CD14-positive monocyte (primary cell): ENCODE data around the gene LRP10. TPM values are rescaled to one million over a fixed set of nuclear protein-coding genes. Genes with fewer than 3 reads are reported as not detected.

ENCODE experiments used
- DNase-seq, 3 donors: peaks; one replicate each; pipeline ENCODE4 v3.0.0-alpha.2; 2011 to 2022
- H2AFZ ChIP-seq: 2 replicates; pipeline ENCODE4 v1.6.0; 2012; ENCODE audit warnings: mild to moderate bottlenecking, low read depth, low read length, inconsistent platforms; ENCODE audit not compliant: insufficient read depth, poor library complexity, severe bottlenecking
- H3K27ac ChIP-seq, 2 donors: 1 replicate in 1 of 2; 2 replicates in 1 of 2; pipeline ENCODE4 v1.5.1; 2012 to 2013; ENCODE audit warnings: low read length in 2 of 2, control low read depth in 1 of 2, inconsistent platforms in 1 of 2, low read depth in 1 of 2, mild to moderate bottlenecking in 1 of 2
- H3K27me3 ChIP-seq, 2 donors: one replicate each; pipeline versions ENCODE4 v1.6.0 to v1.6.1; 2011 to 2013; ENCODE audit warnings: low read length in 2 of 2; ENCODE audit not compliant: control insufficient read depth in 2 of 2, insufficient read depth in 2 of 2
- H3K36me3 ChIP-seq, 2 donors: replicated peaks in 1 of 2; 1 replicate in 1 of 2; 2 replicates in 1 of 2; pipeline versions ENCODE4 v1.5.1 to v1.6.1; 2012 to 2013; ENCODE audit warnings: low read length in 2 of 2, control low read depth in 1 of 2, inconsistent platforms in 1 of 2, mild to moderate bottlenecking in 1 of 2; ENCODE audit not compliant: insufficient read depth in 2 of 2, control insufficient read depth in 1 of 2
- H3K4me1 ChIP-seq, 2 donors: 1 replicate in 1 of 2; 2 replicates in 1 of 2; pipeline versions ENCODE4 v1.5.1 to v1.6.1; 2012 to 2013; ENCODE audit warnings: low read length in 2 of 2, control low read depth in 1 of 2, inconsistent platforms in 1 of 2, mild to moderate bottlenecking in 1 of 2, moderate library complexity in 1 of 2; ENCODE audit not compliant: insufficient read depth in 2 of 2, control insufficient read depth in 1 of 2
- H3K4me2 ChIP-seq: replicated peaks from 2 replicates; pipeline ENCODE3; 2012; ENCODE audit warnings: low read length, moderate library complexity, mild to moderate bottlenecking; ENCODE audit not compliant: poor library complexity, severe bottlenecking; ENCODE audit errors: extremely low read depth
- H3K4me3 ChIP-seq, 3 experiments: fragments of 200-600 bp in 1 of 3; sonication (generic) in 1 of 3; replicated peaks in 1 of 3; 1 replicate in 2 of 3; 2 replicates in 1 of 3; pipeline ENCODE4 v1.5.1; 2011 to 2013; ENCODE audit warnings: low read length in 3 of 3, mild to moderate bottlenecking in 3 of 3, control low read depth in 2 of 3, low read depth in 2 of 3, inconsistent platforms in 1 of 3, moderate library complexity in 1 of 3
- H3K79me2 ChIP-seq: 2 replicates; pipeline ENCODE4 v1.6.0; 2012; ENCODE audit warnings: mild to moderate bottlenecking, control low read depth, inconsistent platforms, low read length, moderate library complexity; ENCODE audit not compliant: insufficient read depth
- H3K9ac ChIP-seq: 2 replicates; pipeline ENCODE4 v1.6.0; 2017; ENCODE audit warnings: low read length, mild to moderate bottlenecking; ENCODE audit not compliant: insufficient read depth, poor library complexity, severe bottlenecking
- H3K9me3 ChIP-seq, 2 donors: replicated peaks in 1 of 2; 1 replicate in 1 of 2; 2 replicates in 1 of 2; pipeline versions ENCODE4 v1.5.1 to v1.6.1; 2012 to 2013; ENCODE audit warnings: low read length in 2 of 2, control low read depth in 1 of 2; ENCODE audit not compliant: control insufficient read depth in 1 of 2, insufficient read depth in 1 of 2
- H4K20me1 ChIP-seq: 2 replicates; pipeline ENCODE4 v1.6.0; 2012; ENCODE audit warnings: mild to moderate bottlenecking, low read length, control low read depth, moderate library complexity; ENCODE audit not compliant: insufficient read depth
- H3K27ac Mint-ChIP-seq, 7 donors: one replicate each; pipeline ENCODE4 v1.8.0; 2020; ENCODE audit warnings: mild to moderate bottlenecking in 7 of 7, mixed read lengths in 7 of 7, moderate library complexity in 6 of 7, inconsistent platforms in 2 of 7
- H3K27me3 Mint-ChIP-seq, 3 donors: one replicate each; pipeline ENCODE4 v1.8.0; 2021 to 2022; ENCODE audit warnings: low read depth in 3 of 3, mild to moderate bottlenecking in 3 of 3, mixed read lengths in 3 of 3, moderate library complexity in 3 of 3, inconsistent platforms in 1 of 3
- H3K36me3 Mint-ChIP-seq, 2 donors: one replicate each; pipeline ENCODE4 v1.8.0; 2020; ENCODE audit warnings: mixed read lengths in 2 of 2, inconsistent platforms in 1 of 2, mild to moderate bottlenecking in 1 of 2
- H3K4me1 Mint-ChIP-seq: one replicate; pipeline ENCODE4 v1.8.0; 2020; ENCODE audit warnings: mild to moderate bottlenecking, mixed read lengths
- H3K4me3 Mint-ChIP-seq, 2 donors: one replicate each; pipeline ENCODE4 v1.8.0; 2020; ENCODE audit warnings: mild to moderate bottlenecking in 2 of 2, mixed read lengths in 2 of 2, moderate library complexity in 1 of 2
- H3K9me3 Mint-ChIP-seq, 7 donors: one replicate each; pipeline ENCODE4 v1.8.0; 2020 to 2022; ENCODE audit warnings: mixed read lengths in 7 of 7, mild to moderate bottlenecking in 6 of 7, moderate library complexity in 6 of 7, inconsistent platforms in 2 of 7
- CTCF ChIP-seq: fragments of 200-600 bp; IDR thresholded peaks from one replicate; pipeline ENCODE4 v1.8.0; 2022; ENCODE audit warnings: antibody characterized with exemption, mild to moderate bottlenecking
- WGBS: methylation state at CpG from one replicate; pipeline ENCODE4 v1.1.5; 2013; ENCODE audit warnings: missing lambda C conversion rate; ENCODE audit not compliant: insufficient coverage; 5-methylcytosine and 5-hydroxymethylcytosine counted together
- intact Hi-C, 2 donors: fragments of 100-400 bp; cut with micrococcal nuclease; formaldehyde crosslinking; loops; one replicate each; pipeline versions ENCODE4 v1.15.0 to v1.15.1; 2023
- polyA plus RNA-seq, 3 donors: library from polyadenylated mRNA; depleted of rRNA in 1 of 3; unstranded in 2 of 3; stranded (reverse) in 1 of 3; fragments of 300-500 nt in 2 of 3; fragments of >200 nt in 1 of 3; fragmentation: Illumina TruSeq in 2 of 3; gene quantifications; 1 replicate in 2 of 3; 2 replicates in 1 of 3; pipeline ENCODE4 v1.2.3, GENCODE V29; 2012 to 2021

LRP10 gene
- polyA plus RNA-seq, 3 donors, result 39.0 to 65.1 (median 51.5) TPM

GRCh38 chr14:22842211-22843122 lies 29.1 kb upstream of the LRP10 start:
- Histone ChIP-seq H3K4me3 (no peak overlapping the region), H3K9me3 (peaks cover 0 to 3% of the 10 kb centered on the region in 2 donors), H4K20me1 (no peaks in the 10 kb centered on the region), H3K27me3 (peaks cover 0 to 8% of the 10 kb centered on the region in 2 donors), H3K27ac (no peak overlapping the region), H3K36me3 (no peaks in the 10 kb centered on the region), H3K9ac (no peak overlapping the region), H3K4me2 (no peak overlapping the region), H3K4me1 (peaks cover 16 to 28% of the 10 kb centered on the region in 2 donors), H2AFZ (no peak overlapping the region), H3K79me2 (no peaks in the 10 kb centered on the region)
- 93% methylated on average over 22 of the region's 28 CpGs for WGBS
- TF ChIP-seq CTCF, result no peak
- peaks cover 0 to 9% (median 5%) of the 10 kb centered on the region in 7 donors for H3K9me3 Mint-ChIP-seq
- no peak overlapping the region for H3K27ac Mint-ChIP-seq
- no peak overlapping the region for H3K4me3 Mint-ChIP-seq
- DNase-seq, result no peak
- H3K4me1 Mint-ChIP-seq, result peaks cover 28% of the 10 kb centered on the region
- peaks cover 11 to 27% (median 15%) of the 10 kb centered on the region in 3 donors for H3K27me3 Mint-ChIP-seq
- peaks cover 9 to 11% of the 10 kb centered on the region in 2 donors for H3K36me3 Mint-ChIP-seq
- intact Hi-C loops, result no loop called here

- Mint-ChIP-seq H3K27ac (no peak overlapping the region), H3K36me3 (peaks cover 9 to 11% of the 10 kb centered on the region in 2 donors), H3K4me1 (peaks cover 31% of the 10 kb centered on the region), H3K27me3 (peaks cover 8 to 27% (median 11%) of the 10 kb centered on the region in 3 donors), H3K9me3 (peaks cover 0 to 9% (median 5%) of the 10 kb centered on the region in 7 donors), H3K4me3 (no peak overlapping the region)
- no peak overlapping the region for H3K9ac ChIP-seq
- no peak overlapping the region for H3K27ac ChIP-seq
- peaks cover 15 to 28% of the 10 kb centered on the region in 2 donors for H3K4me1 ChIP-seq
- no peak for TF ChIP-seq CTCF
- DNase-seq, result no peak
- 86% methylated on average over 19 of the region's 21 CpGs for WGBS
- no peaks in the 10 kb centered on the region for H3K36me3 ChIP-seq
- H3K4me3 ChIP-seq, result no peak overlapping the region
- H4K20me1 ChIP-seq, result no peaks in the 10 kb centered on the region
- peaks cover 0 to 1% of the 10 kb centered on the region in 2 donors for H3K27me3 ChIP-seq
- no peaks in the 10 kb centered on the region for H3K79me2 ChIP-seq
- H2AFZ ChIP-seq, result no peak overlapping the region
- peaks cover 0 to 3% of the 10 kb centered on the region in 2 donors for H3K9me3 ChIP-seq
- H3K4me2 ChIP-seq, result no peak overlapping the region
- intact Hi-C loops, result no loop called here
These were observed 28.2 kb upstream of the LRP10 start for GRCh38 chr14:22843123-22843925.
